ENCODE measurements around the gene TNFRSF18.

TNFRSF18 gene

GRCh38 chr1:1228596-1229321 lies 22.4 kb upstream of the TNFRSF18 start:
- Histone ChIP-seq H3K4me1 (ENCODE audit: control insufficient read depth, insufficient read depth, low read depth, low read length) (peaks cover 29% of the 10 kb centered on the region), H3K23ac (ENCODE audit: low read length in 2 of 2) (no peak overlapping the region), H4K8ac (ENCODE audit: low read length) (no peak overlapping the region), H2BK5ac (ENCODE audit: low read depth, low read length, poor library complexity, severe bottlenecking) (no peak overlapping the region), H3K9ac (ENCODE audit: low read length) (no peak overlapping the region), H3K27ac (ENCODE audit: low read length, poor library complexity, severe bottlenecking) (no peak overlapping the region), H3K4me3 (ENCODE audit: insufficient read depth in 1 of 2, low read depth in 1 of 2, low read length in 2 of 2) (no peak overlapping the region), H3K18ac (ENCODE audit: low read depth in 1 of 2, low read length in 2 of 2) (no peak overlapping the region), H2BK12ac (ENCODE audit: low read length in 2 of 2) (no peak overlapping the region), H3K9me3 (ENCODE audit: control insufficient read depth, low read length) (peaks cover 3% of the 10 kb centered on the region), H2AK5ac (ENCODE audit: low read length, severe bottlenecking) (no peak overlapping the region), H2AFZ (ENCODE audit: low read depth, low read length) (no peak overlapping the region), H3K27me3 (ENCODE audit: control insufficient read depth in 1 of 2, insufficient read depth in 1 of 2, low read length in 2 of 2) (no peaks in the 10 kb centered on the region), H3K4ac (ENCODE audit: low read depth in 1 of 2, low read length in 2 of 2) (no peak overlapping the region), H3K36me3 (ENCODE audit: control insufficient read depth in 1 of 2, insufficient read depth in 2 of 2, low read depth in 1 of 2, low read length in 2 of 2) (peaks cover 47 to 76% of the 10 kb centered on the region in 2 experiments), H3K79me1 (replicated peaks; ENCODE audit: low read length, poor library complexity, severe bottlenecking) (peaks cover 36% of the 10 kb centered on the region), H3K14ac (ENCODE audit: low read length in 2 of 2) (no peak overlapping the region), H2BK120ac (ENCODE audit: low read depth, low read length) (no peak overlapping the region), H3K4me2 (ENCODE audit: low read length, poor library complexity, severe bottlenecking) (no peak overlapping the region), H4K91ac (ENCODE audit: low read length) (no peak overlapping the region), H2BK15ac (ENCODE audit: low read depth, poor library complexity, severe bottlenecking) (no peak overlapping the region)
- DNase-seq = no peak
- WGBS = 96% methylated on average over 28 of the region's 28 CpGs

DNA sequence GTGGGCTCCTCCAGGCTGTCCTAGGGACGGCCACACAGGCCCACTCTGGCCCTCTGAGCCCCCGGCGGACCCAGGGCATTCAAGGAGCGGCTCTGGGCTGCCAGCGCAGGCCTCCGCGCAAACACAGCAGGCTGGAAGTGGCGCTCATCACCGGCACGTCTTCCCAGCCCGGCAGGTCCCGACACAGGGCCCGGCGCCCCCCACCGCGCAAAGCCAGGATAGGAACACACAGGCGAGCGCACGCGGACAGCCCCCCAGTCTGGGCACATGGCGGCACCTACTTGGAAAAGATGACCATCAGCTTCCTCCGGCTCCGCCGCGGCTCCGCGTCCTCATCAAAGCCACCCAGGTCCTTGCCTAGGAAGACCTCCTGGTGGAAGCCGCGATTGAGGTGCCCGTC lies 21.8 kb upstream of the TNFRSF18 start:
- H3K27me3 ChIP-seq (ENCODE audit: control insufficient read depth in 1 of 2, insufficient read depth in 1 of 2, low read length in 2 of 2) = no peaks in the 10 kb centered on the region
- DNase-seq = no peak
- peaks cover 27% of the 10 kb centered on the region for H3K4me1 ChIP-seq (ENCODE audit: control insufficient read depth, insufficient read depth, low read depth, low read length)
- H3K14ac ChIP-seq (ENCODE audit: low read length in 2 of 2) = no peak overlapping the region
- peaks cover 45 to 77% of the 10 kb centered on the region in 2 experiments for H3K36me3 ChIP-seq (ENCODE audit: control insufficient read depth in 1 of 2, insufficient read depth in 2 of 2, low read depth in 1 of 2, low read length in 2 of 2)
- H2AFZ ChIP-seq (ENCODE audit: low read depth, low read length) = no peak overlapping the region
- no peak overlapping the region for H3K4ac ChIP-seq (ENCODE audit: low read depth in 1 of 2, low read length in 2 of 2)
- no peak overlapping the region for H2BK15ac ChIP-seq (ENCODE audit: low read depth, poor library complexity, severe bottlenecking)
- H2BK12ac ChIP-seq (ENCODE audit: low read length in 2 of 2) = no peak overlapping the region
- no peaks in the 10 kb centered on the region for H3K9me3 ChIP-seq (ENCODE audit: control insufficient read depth, low read length)
- no peak overlapping the region for H2BK5ac ChIP-seq (ENCODE audit: low read depth, low read length, poor library complexity, severe bottlenecking)
- H3K27ac ChIP-seq (ENCODE audit: low read length, poor library complexity, severe bottlenecking) = no peak overlapping the region
- H3K23ac ChIP-seq (ENCODE audit: low read length in 2 of 2) = no peak overlapping the region
- no peak overlapping the region for H4K8ac ChIP-seq (ENCODE audit: low read length)
- H3K4me3 ChIP-seq (ENCODE audit: insufficient read depth in 1 of 2, low read depth in 1 of 2, low read length in 2 of 2) = no peak overlapping the region
- H2AK5ac ChIP-seq (ENCODE audit: low read length, severe bottlenecking) = no peak overlapping the region
- no peak overlapping the region for H3K18ac ChIP-seq (ENCODE audit: low read depth in 1 of 2, low read length in 2 of 2)
- peaks cover 36% of the 10 kb centered on the region for H3K79me1 ChIP-seq (replicated peaks; ENCODE audit: low read length, poor library complexity, severe bottlenecking)
- 98% methylated on average over 30 of the region's 30 CpGs for WGBS
- no peak overlapping the region for H4K91ac ChIP-seq (ENCODE audit: low read length)
- no peak overlapping the region for H3K4me2 ChIP-seq (ENCODE audit: low read length, poor library complexity, severe bottlenecking)
- no peak overlapping the region for H2BK120ac ChIP-seq (ENCODE audit: low read depth, low read length)
- H3K9ac ChIP-seq (ENCODE audit: low read length) = no peak overlapping the region

DNA sequence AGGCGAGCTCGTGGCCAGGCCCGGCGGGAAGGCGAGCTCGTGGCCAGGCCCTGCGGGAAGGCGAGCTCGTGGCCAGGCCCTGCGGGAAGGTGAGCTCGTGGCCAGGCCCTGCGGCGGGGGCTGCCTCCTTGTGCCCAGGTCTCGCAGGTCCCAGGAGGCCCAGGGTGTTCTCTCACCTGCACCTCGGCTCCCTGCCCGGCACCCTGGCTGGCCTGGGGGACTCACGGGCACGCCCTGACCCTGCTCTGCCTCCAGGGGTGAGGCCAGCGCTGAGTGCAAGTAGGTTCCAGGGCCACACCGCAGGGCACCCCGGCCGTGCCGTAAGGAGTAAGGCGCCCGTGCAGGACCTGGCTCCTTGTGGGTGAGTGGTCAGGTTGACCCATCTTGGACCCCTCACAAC lies 21.0 kb upstream of the TNFRSF18 start:
- H4K8ac ChIP-seq (ENCODE audit: low read length) = no peak overlapping the region
- no peak overlapping the region for H3K14ac ChIP-seq (ENCODE audit: low read length in 2 of 2)
- H3K4me3 ChIP-seq (ENCODE audit: insufficient read depth in 1 of 2, low read depth in 1 of 2, low read length in 2 of 2) = no peak overlapping the region
- no peak overlapping the region for H2BK12ac ChIP-seq (ENCODE audit: low read length in 2 of 2)
- no peak overlapping the region for H3K9ac ChIP-seq (ENCODE audit: low read length)
- H3K4ac ChIP-seq (ENCODE audit: low read depth in 1 of 2, low read length in 2 of 2) = no peak overlapping the region
- peaks cover 38% of the 10 kb centered on the region for H3K79me1 ChIP-seq (replicated peaks; ENCODE audit: low read length, poor library complexity, severe bottlenecking)
- peaks cover 53 to 77% of the 10 kb centered on the region in 2 experiments for H3K36me3 ChIP-seq (ENCODE audit: control insufficient read depth in 1 of 2, insufficient read depth in 2 of 2, low read depth in 1 of 2, low read length in 2 of 2)
- no peak overlapping the region for H2BK120ac ChIP-seq (ENCODE audit: low read depth, low read length)
- peaks cover 22% of the 10 kb centered on the region for H3K4me1 ChIP-seq (ENCODE audit: control insufficient read depth, insufficient read depth, low read depth, low read length)
- H3K23ac ChIP-seq (ENCODE audit: low read length in 2 of 2) = no peak overlapping the region
- no peak overlapping the region for H3K4me2 ChIP-seq (ENCODE audit: low read length, poor library complexity, severe bottlenecking)
- H3K27ac ChIP-seq (ENCODE audit: low read length, poor library complexity, severe bottlenecking) = no peak overlapping the region
- H2AFZ ChIP-seq (ENCODE audit: low read depth, low read length) = no peak overlapping the region
- H4K91ac ChIP-seq (ENCODE audit: low read length) = no peak overlapping the region
- H3K9me3 ChIP-seq (ENCODE audit: control insufficient read depth, low read length) = no peaks in the 10 kb centered on the region
- no peak overlapping the region for H2BK15ac ChIP-seq (ENCODE audit: low read depth, poor library complexity, severe bottlenecking)
- no peak overlapping the region for H3K18ac ChIP-seq (ENCODE audit: low read depth in 1 of 2, low read length in 2 of 2)
- no peak for DNase-seq
- no peak overlapping the region for H2AK5ac ChIP-seq (ENCODE audit: low read length, severe bottlenecking)
- 99% methylated on average over 22 of the region's 25 CpGs for WGBS
- H2BK5ac ChIP-seq (ENCODE audit: low read depth, low read length, poor library complexity, severe bottlenecking) = no peak overlapping the region
- H3K27me3 ChIP-seq (ENCODE audit: control insufficient read depth in 1 of 2, insufficient read depth in 1 of 2, low read length in 2 of 2) = no peaks in the 10 kb centered on the region

DNA sequence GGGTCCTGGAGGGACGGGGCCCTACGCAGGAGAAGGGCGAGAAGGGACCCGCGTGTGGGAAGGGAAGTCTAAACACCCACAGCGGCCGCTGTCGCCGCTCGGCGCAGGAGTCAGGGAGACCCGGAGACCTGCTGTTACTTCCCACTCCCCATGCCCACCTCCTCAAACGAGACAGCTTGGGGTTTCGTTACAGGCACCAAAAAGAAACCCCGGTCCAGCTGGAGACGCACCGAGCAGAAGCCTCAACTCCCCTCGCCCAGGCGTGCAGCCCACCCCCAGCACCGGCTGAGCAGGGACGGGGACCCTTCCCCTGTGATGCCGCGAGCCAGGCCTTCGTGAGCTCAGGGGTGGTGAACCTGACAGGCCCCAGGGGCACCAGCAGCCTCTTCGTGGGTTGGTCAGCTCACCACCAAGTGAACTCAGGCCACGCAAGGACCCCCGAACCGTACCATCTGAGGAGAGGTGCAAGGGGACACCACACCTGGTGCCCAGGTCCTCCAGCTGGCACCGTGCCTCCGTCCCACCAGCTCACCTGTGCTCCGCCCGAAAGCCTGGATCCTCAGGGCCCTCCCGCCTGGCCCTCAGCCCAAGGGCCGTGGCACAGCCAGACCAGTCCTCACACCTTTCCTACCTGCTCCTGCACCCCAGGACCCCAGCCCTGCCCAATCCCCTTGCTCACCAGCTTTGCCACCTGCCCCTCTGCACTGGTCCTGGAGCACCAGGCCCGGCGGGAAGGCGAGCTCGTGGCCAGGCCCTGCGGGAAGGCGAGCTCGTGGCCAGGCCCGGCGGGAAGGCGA lies 20.4 kb upstream of the TNFRSF18 start:
- WGBS = 98% methylated on average over 41 of the region's 44 CpGs
- Histone ChIP-seq H3K9ac (ENCODE audit: low read length) (no peak overlapping the region), H3K4me1 (ENCODE audit: control insufficient read depth, insufficient read depth, low read depth, low read length) (peaks cover 19% of the 10 kb centered on the region), H3K9me3 (ENCODE audit: control insufficient read depth, low read length) (no peaks in the 10 kb centered on the region), H2BK120ac (ENCODE audit: low read depth, low read length) (no peak overlapping the region), H3K4ac (ENCODE audit: low read depth in 1 of 2, low read length in 2 of 2) (no peak overlapping the region), H4K8ac (ENCODE audit: low read length) (no peak overlapping the region), H3K27me3 (ENCODE audit: control insufficient read depth in 1 of 2, insufficient read depth in 1 of 2, low read length in 2 of 2) (no peaks in the 10 kb centered on the region), H3K18ac (ENCODE audit: low read depth in 1 of 2, low read length in 2 of 2) (no peak overlapping the region), H3K4me3 (ENCODE audit: insufficient read depth in 1 of 2, low read depth in 1 of 2, low read length in 2 of 2) (no peak overlapping the region), H3K27ac (ENCODE audit: low read length, poor library complexity, severe bottlenecking) (no peak overlapping the region), H2AFZ (ENCODE audit: low read depth, low read length) (no peak overlapping the region), H3K23ac (ENCODE audit: low read length in 2 of 2) (no peak overlapping the region), H3K14ac (ENCODE audit: low read length in 2 of 2) (no peak overlapping the region), H3K79me1 (replicated peaks; ENCODE audit: low read length, poor library complexity, severe bottlenecking) (peaks cover 38% of the 10 kb centered on the region), H2BK5ac (ENCODE audit: low read depth, low read length, poor library complexity, severe bottlenecking) (no peak overlapping the region), H2BK12ac (ENCODE audit: low read length in 2 of 2) (no peak overlapping the region), H3K4me2 (ENCODE audit: low read length, poor library complexity, severe bottlenecking) (no peak overlapping the region), H2BK15ac (ENCODE audit: low read depth, poor library complexity, severe bottlenecking) (no peak overlapping the region), H4K91ac (ENCODE audit: low read length) (no peak overlapping the region), H3K36me3 (ENCODE audit: control insufficient read depth in 1 of 2, insufficient read depth in 2 of 2, low read depth in 1 of 2, low read length in 2 of 2) (peaks cover 58 to 83% of the 10 kb centered on the region in 2 experiments), H2AK5ac (ENCODE audit: low read length, severe bottlenecking) (no peak overlapping the region)
- DNase-seq = no peak
